Retinal pigment epithelial cell (primary cell): ENCODE measurements around the gene CTDSPL.

Experiments
- DNase-seq: peaks from one replicate; pipeline ENCODE4 v3.0.0-alpha.2; 2010; ENCODE audit warnings: low read depth
- H3K4me3 ChIP-seq: 2 replicates; pipeline ENCODE4 v1.5.1; 2011; ENCODE audit warnings: mild to moderate bottlenecking, low read length, control low read depth, moderate library complexity
- CTCF ChIP-seq: conservative IDR thresholded peaks from 2 replicates; pipeline ENCODE4 v1.5.1; 2011; ENCODE audit warnings: low read depth, low read length, control low read depth, inconsistent platforms

Gene CTDSPL

DNA sequence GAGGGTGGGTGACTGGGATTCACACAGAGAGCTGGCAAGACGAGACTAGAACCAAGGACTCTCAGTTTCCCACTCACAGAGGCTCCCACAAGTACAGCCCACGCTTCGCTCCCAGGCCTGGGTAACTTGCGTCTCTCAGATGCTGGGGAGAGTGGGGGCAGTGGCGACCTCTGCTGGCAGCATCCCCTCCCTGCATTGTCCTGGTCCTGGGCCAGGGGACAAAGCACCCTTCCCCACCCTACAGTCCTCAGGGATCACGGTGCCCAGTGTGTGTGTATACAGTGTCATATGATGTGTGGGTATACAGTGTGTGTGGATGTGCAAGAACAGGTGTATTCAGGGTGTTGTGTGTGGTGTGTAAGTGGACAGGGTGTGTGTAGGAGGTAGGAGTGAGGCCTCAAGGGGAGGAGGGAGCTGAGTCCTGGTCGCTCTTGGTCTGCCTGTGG lies 141.7 kb downstream of the CTDSPL start:
- TF ChIP-seq CTCF = peak; percentile 99
- DNase-seq = no peak
- H3K4me3 ChIP-seq = no peak overlapping the region

GRCh38 chr3:38003817-38004414 lies 142.2 kb downstream of the CTDSPL start:
- no peak for DNase-seq
- H3K4me3 ChIP-seq = no peak overlapping the region
- TF ChIP-seq CTCF = no peak

- H3K4me3 ChIP-seq = no peak overlapping the region
- TF ChIP-seq CTCF = peak; percentile 89
- no peak for DNase-seq
Measured at GRCh38 chr3:38004415-38005075, 142.9 kb downstream of the CTDSPL start.

DNA sequence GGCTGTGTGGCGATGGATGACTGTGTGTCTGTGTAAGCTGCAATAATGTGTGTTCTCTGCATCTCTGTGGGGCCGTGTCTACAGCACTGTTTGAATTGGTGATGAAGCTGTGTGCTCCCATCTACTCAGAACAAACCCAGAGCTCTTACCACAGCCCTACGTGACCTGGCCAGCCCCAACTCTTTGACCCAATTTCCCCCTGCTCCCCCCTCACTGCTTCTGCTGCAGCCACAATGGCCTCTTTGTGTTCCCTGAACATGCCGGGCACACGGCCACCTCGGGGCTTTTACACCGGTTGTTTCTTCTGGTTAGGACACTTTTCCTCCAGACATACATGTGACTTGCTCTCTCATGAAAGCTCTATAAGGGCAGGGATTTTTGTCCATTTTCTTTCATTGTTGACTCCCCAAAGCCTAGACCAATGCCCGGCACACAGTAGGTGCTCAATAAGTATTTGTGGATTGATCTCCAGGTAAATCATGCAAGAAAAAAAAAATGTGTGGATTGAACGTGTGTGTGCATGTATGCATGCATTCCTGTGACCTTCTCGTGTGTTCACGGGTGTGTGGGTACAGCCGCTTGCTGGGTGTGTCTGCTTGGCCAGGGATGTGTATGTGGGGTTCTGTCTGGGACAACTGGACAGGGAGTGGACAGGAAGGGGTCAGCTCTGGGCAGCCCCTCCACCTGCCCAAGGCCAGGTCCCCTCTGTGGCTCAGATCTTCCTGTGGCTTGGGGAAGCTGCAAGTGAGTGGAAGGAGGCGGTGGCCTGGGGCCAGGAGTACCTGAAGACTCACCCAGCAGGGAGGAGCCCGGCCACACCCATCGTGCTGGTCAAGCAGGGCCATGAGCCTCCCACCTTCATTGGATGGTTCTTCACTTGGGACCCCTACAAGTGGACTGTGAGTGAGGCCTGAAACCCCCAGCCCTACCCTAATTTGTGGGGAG lies 143.7 kb downstream of the CTDSPL start:
- peak; percentile 56 for DNase-seq

GRCh38 chr3:38006031-38006430 lies 144.4 kb downstream of the CTDSPL start:
- DNase-seq = no peak
- no peak for TF ChIP-seq CTCF
- no peak overlapping the region for H3K4me3 ChIP-seq

More for the DNA sequence above, 143.7 kb downstream of the CTDSPL start:
- H3K4me3 ChIP-seq = no peak overlapping the region
- TF ChIP-seq CTCF = no peak

- H3K4me3 ChIP-seq = no peak overlapping the region
Measured at GRCh38 chr3:38006445-38006995, 144.8 kb downstream of the CTDSPL start.

More at GRCh38 chr3:38006445-38006995, 144.8 kb downstream of the CTDSPL start:
- no peak for DNase-seq
- TF ChIP-seq CTCF = no peak
